Keratinocyte (primary cell): ENCODE results near the gene RDH13. TPM values are rescaled to one million over a fixed set of nuclear protein-coding genes. Genes with fewer than 3 reads are reported as not detected.
A peak's percentile ranks its signal among the peaks of the same experiment; 100 is the strongest.

ENCODE experiments used
- DNase-seq: peaks from one replicate; pipeline ENCODE4 v3.0.0-alpha.2; 2011; ENCODE audit warnings: low read depth, missing footprints, low spot score
- FAIRE-seq: peaks from 2 replicates; lab custom pipeline; 2011; peaks lifted over from hg19 to GRCh38; lab: Jason Lieb, UNC
- H2AFZ ChIP-seq: 2 replicates; pipeline ENCODE4 v1.6.0; 2012; ENCODE audit warnings: low read length, control low read depth, inconsistent platforms; ENCODE audit not compliant: control insufficient read depth
- H3K27ac ChIP-seq: 2 replicates; pipeline ENCODE4 v1.5.1; 2011; ENCODE audit warnings: low read length; ENCODE audit not compliant: control insufficient read depth, insufficient read depth
- H3K27me3 ChIP-seq: 3 replicates; pipeline ENCODE4 v1.6.0; 2011; ENCODE audit warnings: low read length; ENCODE audit not compliant: control insufficient read depth, insufficient read depth; ENCODE audit errors: extremely low read depth
- H3K36me3 ChIP-seq, 2 experiments: 2 replicates in 1 of 2; 3 replicates in 1 of 2; pipeline ENCODE4 v1.5.1; 2011; ENCODE audit warnings: low read length in 2 of 2, mild to moderate bottlenecking in 1 of 2; ENCODE audit not compliant: control insufficient read depth in 2 of 2, insufficient read depth in 2 of 2; ENCODE audit errors: extremely low read depth in 1 of 2
- H3K4me1 ChIP-seq: 3 replicates; pipeline ENCODE4 v1.5.1; 2011; ENCODE audit warnings: low read length; ENCODE audit not compliant: control insufficient read depth, insufficient read depth; ENCODE audit errors: extremely low read depth
- H3K4me2 ChIP-seq: 3 replicates; pipeline ENCODE4 v1.6.0; 2011; ENCODE audit warnings: low read depth, low read length; ENCODE audit not compliant: control insufficient read depth, insufficient read depth; ENCODE audit errors: extremely low read depth
- H3K4me3 ChIP-seq, 3 experiments: fragments of 200-600 bp in 1 of 3; sonication (generic) in 1 of 3; 2 replicates in 2 of 3; 3 replicates in 1 of 3; pipeline ENCODE4 v1.5.1; 2011 to 2016; ENCODE audit warnings: low read length in 3 of 3, mild to moderate bottlenecking in 3 of 3, control low read depth in 2 of 3, inconsistent platforms in 1 of 3, low read depth in 1 of 3, mixed read lengths in 1 of 3, mixed run types in 1 of 3, moderate library complexity in 1 of 3; ENCODE audit not compliant: control insufficient read depth in 2 of 3, insufficient read depth in 2 of 3; ENCODE audit errors: extremely low read depth in 1 of 3
- H3K79me2 ChIP-seq: 2 replicates; pipeline ENCODE4 v1.6.0; 2012; ENCODE audit warnings: low read length; ENCODE audit not compliant: control insufficient read depth, insufficient read depth
- H3K9ac ChIP-seq: 3 replicates; pipeline ENCODE4 v1.6.0; 2011; ENCODE audit warnings: low read length; ENCODE audit not compliant: control insufficient read depth, insufficient read depth; ENCODE audit errors: extremely low read depth
- H3K9me1 ChIP-seq: 3 replicates; pipeline ENCODE4 v1.6.0; 2011; ENCODE audit warnings: low read length; ENCODE audit not compliant: control insufficient read depth, insufficient read depth; ENCODE audit errors: extremely low read depth
- H3K9me3 ChIP-seq: 2 replicates; pipeline ENCODE4 v1.5.1; 2012; ENCODE audit warnings: low read depth, low read length; ENCODE audit not compliant: control insufficient read depth
- H4K20me1 ChIP-seq: 3 replicates; pipeline ENCODE4 v1.6.0; 2011; ENCODE audit warnings: low read length; ENCODE audit not compliant: control insufficient read depth, insufficient read depth; ENCODE audit errors: extremely low read depth
- EZH2 ChIP-seq: IDR thresholded peaks from one replicate; pipeline ENCODE4 v1.6.1; 2012; ENCODE audit warnings: inconsistent platforms, mild to moderate bottlenecking, low read length, moderate library complexity
- dilution Hi-C: fragments of 300-500 bp; cut with MboI; formaldehyde crosslinking; loops from one replicate; pipeline ENCODE4 v1.7.0; 2020; ENCODE audit warnings: low sequenced_read_pairs; ENCODE audit not compliant: extremely low pct_ligation_motif_present
- polyA plus RNA-seq, 5 experiments: library from polyadenylated mRNA; depleted of rRNA in 3 of 5; stranded (reverse) in 3 of 5; stranded (forward) in 1 of 5; unstranded in 1 of 5; fragments of >200 nt; gene quantifications; 1 replicate in 1 of 5; 2 replicates in 3 of 5; 3 replicates in 1 of 5; pipeline versions ENCODE4 v1.2.1 to v1.2.3, GENCODE V29; 2011 to 2012; ENCODE audit warnings: missing spikeins in 2 of 5, low read depth in 1 of 5, low replicate concordance in 1 of 5
- TF ChIP-seq, protein P1 (sequence below), 3 experiments: IDR thresholded peaks in 1 of 3; conservative IDR thresholded peaks in 1 of 3; optimal IDR thresholded peaks in 1 of 3; 2 replicates in 2 of 3; 3 replicates in 1 of 3; pipeline versions ENCODE3 to v1.5.1; 2011; ENCODE audit warnings: low read length in 3 of 3, mild to moderate bottlenecking in 3 of 3, moderate library complexity in 2 of 3, control low read depth in 1 of 3, inconsistent platforms in 1 of 3; ENCODE audit not compliant: insufficient read depth in 2 of 3; ENCODE audit errors: extremely low read depth in 1 of 3

Gene RDH13
- polyA plus RNA-seq, 1 donor (not counting 4 experiments of a cell fraction or from before 2014, with no cell fraction given): 10.6 TPM

DNA sequence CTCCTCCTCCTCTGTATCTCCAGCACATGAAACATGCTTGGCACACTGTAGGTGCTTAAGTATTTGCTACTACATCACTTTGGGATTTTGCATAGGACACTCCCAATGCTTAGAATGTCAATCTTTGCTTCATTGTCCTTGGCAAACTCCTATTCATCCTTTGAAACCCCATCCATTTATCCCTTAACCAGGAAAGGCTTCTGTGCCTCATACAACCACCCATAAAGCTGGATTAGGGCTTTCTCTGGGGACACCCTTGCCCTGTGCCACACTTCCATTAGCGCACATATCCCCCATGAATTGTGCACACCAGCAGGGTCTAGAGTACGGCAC is 6.9 kb upstream of the RDH13 start:
- Histone ChIP-seq H3K9ac (no peak overlapping the region), H3K4me3 (peak overlapping the region in 1 of 3 experiments; percentile 65), H4K20me1 (no peaks in the 10 kb centered on the region), H3K36me3 (no peaks in the 10 kb centered on the region), H3K27me3 (peaks cover 25% of the 10 kb centered on the region), H3K79me2 (no peaks in the 10 kb centered on the region), H2AFZ (no peak overlapping the region), H3K27ac (no peak overlapping the region), H3K4me1 (peaks cover 16% of the 10 kb centered on the region), H3K4me2 (peak overlapping the region; percentile 89), H3K9me3 (no peaks in the 10 kb centered on the region), H3K9me1 (no peaks in the 10 kb centered on the region)
- TF ChIP-seq EZH2: no peak
- dilution Hi-C loops: no loop called here
- FAIRE-seq (no peak), DNase-seq (no peak)

GRCh38 chr19:55068950-55069864 is 6.3 kb upstream of the RDH13 start:
- no peaks in the 10 kb centered on the region for H3K9me3 ChIP-seq
- no peaks in the 10 kb centered on the region for H4K20me1 ChIP-seq
- no peaks in the 10 kb centered on the region for H3K9me1 ChIP-seq
- H3K79me2 ChIP-seq: no peaks in the 10 kb centered on the region
- peak overlapping the region; percentile 30 for H3K9ac ChIP-seq
- dilution Hi-C loops: no loop called here
- no peaks in the 10 kb centered on the region for H3K36me3 ChIP-seq
- peak overlapping the region; percentile 89 for H3K4me2 ChIP-seq
- H3K27me3 ChIP-seq: peaks cover 25% of the 10 kb centered on the region
- TF ChIP-seq, protein P1, sequence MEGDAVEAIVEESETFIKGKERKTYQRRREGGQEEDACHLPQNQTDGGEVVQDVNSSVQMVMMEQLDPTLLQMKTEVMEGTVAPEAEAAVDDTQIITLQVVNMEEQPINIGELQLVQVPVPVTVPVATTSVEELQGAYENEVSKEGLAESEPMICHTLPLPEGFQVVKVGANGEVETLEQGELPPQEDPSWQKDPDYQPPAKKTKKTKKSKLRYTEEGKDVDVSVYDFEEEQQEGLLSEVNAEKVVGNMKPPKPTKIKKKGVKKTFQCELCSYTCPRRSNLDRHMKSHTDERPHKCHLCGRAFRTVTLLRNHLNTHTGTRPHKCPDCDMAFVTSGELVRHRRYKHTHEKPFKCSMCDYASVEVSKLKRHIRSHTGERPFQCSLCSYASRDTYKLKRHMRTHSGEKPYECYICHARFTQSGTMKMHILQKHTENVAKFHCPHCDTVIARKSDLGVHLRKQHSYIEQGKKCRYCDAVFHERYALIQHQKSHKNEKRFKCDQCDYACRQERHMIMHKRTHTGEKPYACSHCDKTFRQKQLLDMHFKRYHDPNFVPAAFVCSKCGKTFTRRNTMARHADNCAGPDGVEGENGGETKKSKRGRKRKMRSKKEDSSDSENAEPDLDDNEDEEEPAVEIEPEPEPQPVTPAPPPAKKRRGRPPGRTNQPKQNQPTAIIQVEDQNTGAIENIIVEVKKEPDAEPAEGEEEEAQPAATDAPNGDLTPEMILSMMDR (optimal IDR thresholded peaks at IDR 0.05 in 1 of 3, IDR thresholded peaks at IDR 0.05 in 1 of 3, conservative IDR thresholded peaks at IDR 0.05 in 1 of 3; ENCODE audit: extremely low read depth in 1 of 3, insufficient read depth in 2 of 3, low read length in 3 of 3): no peak
- TF ChIP-seq EZH2: no peak
- no peak for DNase-seq
- H2AFZ ChIP-seq: peak overlapping the region; percentile 52
- peak overlapping the region; percentile 19 to 65 (median 49) for H3K4me3 ChIP-seq
- peaks cover 16% of the 10 kb centered on the region for H3K4me1 ChIP-seq
- H3K27ac ChIP-seq: no peak overlapping the region
- FAIRE-seq: peak; percentile 69
